Right kidney (tissue), 1 donor: ENCODE results near the gene CENATAC.
"Not testable (repeated sequence)": the region's sequence is repeated elsewhere in the genome, so short reads cannot be mapped to it uniquely, and the experiment has no call there.

Experiments used
- DNase-seq: peaks from one replicate; pipeline ENCODE4 v3.0.0-alpha.2; 2016

Gene CENATAC

GRCh38 chr11:119052163-119052814 lies 54.4 kb downstream of the CENATAC start:
- no peak for DNase-seq

DNA sequence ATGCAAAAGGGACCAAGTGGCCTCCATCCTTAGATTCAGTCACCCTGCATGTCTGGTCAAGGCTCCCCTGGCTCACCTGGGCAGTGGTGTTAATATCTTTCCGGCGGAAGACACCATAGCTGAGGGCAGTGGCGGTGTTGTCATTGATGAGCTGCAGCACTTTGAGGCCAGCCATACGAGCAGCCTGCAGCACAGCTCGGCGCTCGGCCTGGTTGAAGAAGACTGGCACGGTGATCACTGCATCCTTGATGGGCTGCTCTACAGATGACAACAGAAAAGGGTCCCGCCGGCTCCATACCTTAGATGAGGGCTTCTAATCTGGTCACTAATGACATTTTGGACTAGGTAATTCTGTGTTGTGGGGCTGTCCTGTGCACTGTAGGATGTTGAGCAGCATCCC lies 56.5 kb downstream of the CENATAC start:
- no peak for DNase-seq

GRCh38 chr11:119055901-119056300 lies 58.0 kb downstream of the CENATAC start:
- DNase-seq: peak; percentile 6

- peak; percentile 85 for DNase-seq
Measured at GRCh38 chr11:119056421-119056999, 58.6 kb downstream of the CENATAC start.

DNA sequence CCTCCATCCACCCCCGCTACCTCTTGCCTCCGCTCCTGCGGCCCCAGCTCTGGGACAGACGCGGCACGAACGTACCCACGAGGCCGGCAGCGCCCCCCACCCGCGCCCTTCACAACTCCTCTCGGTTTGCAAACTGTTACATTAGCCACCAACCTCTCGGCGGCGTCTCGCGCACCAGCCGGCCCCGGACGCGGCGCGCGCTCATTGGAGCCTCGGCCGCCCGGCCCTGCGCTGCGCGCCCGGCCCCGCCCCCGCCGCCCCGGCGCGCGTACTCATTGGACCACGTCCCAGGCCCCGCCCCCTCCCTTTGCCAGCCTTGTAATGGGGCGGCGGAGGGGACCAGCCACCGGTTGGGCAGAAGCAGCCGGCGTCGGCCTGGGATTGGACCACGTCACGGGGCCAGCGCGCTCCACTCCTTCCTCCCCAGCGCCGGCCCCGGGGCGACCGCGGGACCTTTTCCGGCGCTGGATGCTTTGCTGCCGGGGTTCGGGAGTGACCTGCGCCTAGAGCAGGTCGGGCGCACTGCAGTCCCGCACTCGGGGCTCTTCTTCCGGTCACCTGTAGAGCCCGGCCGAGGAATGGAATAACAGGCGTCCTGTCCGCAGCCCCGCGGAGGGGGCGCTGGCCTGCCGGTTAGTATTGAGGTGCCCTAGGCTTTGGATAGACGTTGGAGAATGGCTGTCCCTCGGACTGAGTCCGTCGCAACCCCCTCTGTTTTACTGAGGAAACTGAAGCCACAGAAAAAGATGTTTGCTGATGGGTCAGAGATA lies 59.2 kb downstream of the CENATAC start, which contains the start of gene HYOU1:
Gene HYOU1, minus strand, starts transcription at position 206 of the 770 bp plus-strand sequence. CDS start 1,045 bp downstream, outside the sequence.
- peak; percentile 92 for DNase-seq

DNA sequence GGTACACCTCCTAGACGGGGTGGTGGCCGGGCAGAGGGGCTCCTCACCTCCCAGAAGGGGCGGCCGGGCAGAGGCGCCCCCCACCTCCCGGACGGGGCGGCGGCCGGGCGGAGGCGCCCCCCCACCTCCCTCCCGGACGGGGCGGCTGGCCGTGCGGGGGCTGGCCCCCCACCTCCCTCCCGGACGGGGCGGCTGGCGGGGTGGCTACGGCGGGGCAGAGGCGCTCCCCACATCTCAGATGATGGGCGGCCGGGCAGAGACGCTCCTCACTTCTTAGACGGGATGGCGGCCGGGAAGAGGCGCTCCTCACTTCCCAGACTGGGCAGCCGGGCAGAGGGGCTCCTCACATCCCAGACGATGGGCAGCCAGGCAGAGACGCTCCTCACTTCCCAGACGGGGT lies 61.2 kb downstream of the CENATAC start:
- DNase-seq: not testable (repeated sequence)

DNA sequence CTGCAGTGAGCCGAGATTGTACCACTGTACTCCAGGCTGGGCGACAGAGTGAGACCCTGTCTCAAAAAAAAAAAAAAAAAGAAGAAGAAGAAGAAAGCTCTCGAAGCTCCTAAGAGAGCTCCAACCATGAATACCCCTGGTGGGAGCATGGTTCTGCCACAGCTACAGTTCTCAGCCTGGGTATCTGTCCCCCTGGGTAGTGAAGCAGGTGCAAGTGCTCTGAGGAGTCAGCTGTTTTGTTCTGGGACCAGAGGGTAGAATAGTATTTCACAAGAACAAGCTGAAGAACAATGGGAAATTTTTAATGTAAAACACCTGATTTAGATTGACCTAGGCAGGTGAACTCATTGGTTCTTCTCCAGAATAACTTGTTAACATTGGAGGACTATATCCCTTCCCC lies 63.3 kb downstream of the CENATAC start:
- DNase-seq: no peak

DNA sequence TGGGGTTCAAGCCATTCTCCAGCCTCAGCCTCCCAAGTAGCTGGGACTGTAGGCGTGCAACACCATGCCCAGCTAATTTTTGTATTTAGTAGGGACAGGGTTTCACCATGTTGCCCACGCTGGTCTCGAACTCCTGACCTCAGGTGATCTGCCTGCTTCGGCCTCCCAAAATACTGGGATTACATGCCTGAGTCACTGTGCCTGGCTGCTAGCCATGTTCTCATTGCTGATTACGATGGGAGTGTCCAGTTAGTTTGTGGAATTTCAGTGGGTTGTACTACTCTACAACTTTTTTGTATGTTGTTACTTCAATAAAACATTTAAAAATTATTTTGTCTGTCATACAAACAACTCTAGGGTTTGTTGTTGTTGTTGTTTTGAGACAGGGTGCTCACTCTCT lies 64.8 kb downstream of the CENATAC start:
- no peak for DNase-seq

DNA sequence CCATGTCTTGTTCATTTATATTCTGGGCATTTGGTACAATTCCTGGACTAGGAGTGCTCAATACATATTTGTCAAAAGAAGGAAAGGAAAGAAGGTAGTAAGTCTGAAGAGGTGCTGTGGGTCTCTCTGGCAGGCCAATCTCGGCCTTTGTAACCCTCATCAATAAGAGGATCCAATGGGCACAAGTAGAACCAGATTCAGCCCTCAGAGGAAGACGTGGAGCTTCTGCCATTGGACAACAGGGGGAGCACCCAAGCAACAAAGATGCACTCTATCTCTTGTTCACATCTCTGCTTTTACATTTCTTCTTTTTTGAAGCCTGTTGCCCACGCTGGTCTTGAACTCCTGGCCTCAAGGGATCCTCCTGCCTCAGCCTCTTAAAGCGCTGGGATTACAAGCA lies 67.4 kb downstream of the CENATAC start:
- DNase-seq: no peak
